Memory B cell (primary cell): ENCODE data around the gene HIVEP1.

Source experiments
- ATAC-seq: fragments of 150-1000 bp; cut with Tn5 transposase; 2 replicates; pipeline ENCODE4 v1.10.0; 2021; ENCODE audit warnings: low read depth, mild to moderate bottlenecking, moderate library complexity
- DNase-seq, 2 donors: peaks; one replicate each; pipeline ENCODE4 v3.0.0; 2022; ENCODE audit warnings: low spot score in 2 of 2
- H3K27ac Mint-ChIP-seq: one replicate; pipeline ENCODE4 v1.8.0; 2022; ENCODE audit warnings: mild to moderate bottlenecking, moderate library complexity, mixed read lengths
- H3K27me3 Mint-ChIP-seq: one replicate; pipeline ENCODE4 v1.8.0; 2022; ENCODE audit warnings: mixed read lengths
- H3K36me3 Mint-ChIP-seq: one replicate; pipeline ENCODE4 v1.8.0; 2022; ENCODE audit warnings: mild to moderate bottlenecking, mixed read lengths
- H3K4me1 Mint-ChIP-seq: one replicate; pipeline ENCODE4 v1.8.0; 2022; ENCODE audit warnings: mixed read lengths
- H3K4me3 Mint-ChIP-seq: one replicate; pipeline ENCODE4 v1.8.0; 2022; ENCODE audit warnings: mild to moderate bottlenecking, moderate library complexity, mixed read lengths
- H3K9me3 Mint-ChIP-seq: one replicate; pipeline ENCODE4 v1.8.0; 2022; ENCODE audit warnings: mixed read lengths

Gene HIVEP1

GRCh38 chr6:12064131-12064530 lies 52.0 kb downstream of the HIVEP1 start:
- H3K9me3 Mint-ChIP-seq: no peaks in the 10 kb centered on the region
- peaks cover 37% of the 10 kb centered on the region for H3K4me1 Mint-ChIP-seq
- DNase-seq (no peak), ATAC-seq (no peak)
- no peaks in the 10 kb centered on the region for H3K36me3 Mint-ChIP-seq
- H3K4me3 Mint-ChIP-seq: peak overlapping the region; percentile 43
- peak overlapping the region; percentile 96 for H3K27ac Mint-ChIP-seq
- H3K27me3 Mint-ChIP-seq: no peaks in the 10 kb centered on the region

- H3K9me3 Mint-ChIP-seq: no peaks in the 10 kb centered on the region
- no peaks in the 10 kb centered on the region for H3K36me3 Mint-ChIP-seq
- H3K27ac Mint-ChIP-seq: peak overlapping the region; percentile 96
- H3K4me3 Mint-ChIP-seq: peak overlapping the region; percentile 67
- DNase-seq: no peak
- no peak for ATAC-seq
- peaks cover 33% of the 10 kb centered on the region for H3K4me1 Mint-ChIP-seq
- H3K27me3 Mint-ChIP-seq: no peaks in the 10 kb centered on the region
These were observed 52.5 kb downstream of the HIVEP1 start for GRCh38 chr6:12064538-12065071.

DNA sequence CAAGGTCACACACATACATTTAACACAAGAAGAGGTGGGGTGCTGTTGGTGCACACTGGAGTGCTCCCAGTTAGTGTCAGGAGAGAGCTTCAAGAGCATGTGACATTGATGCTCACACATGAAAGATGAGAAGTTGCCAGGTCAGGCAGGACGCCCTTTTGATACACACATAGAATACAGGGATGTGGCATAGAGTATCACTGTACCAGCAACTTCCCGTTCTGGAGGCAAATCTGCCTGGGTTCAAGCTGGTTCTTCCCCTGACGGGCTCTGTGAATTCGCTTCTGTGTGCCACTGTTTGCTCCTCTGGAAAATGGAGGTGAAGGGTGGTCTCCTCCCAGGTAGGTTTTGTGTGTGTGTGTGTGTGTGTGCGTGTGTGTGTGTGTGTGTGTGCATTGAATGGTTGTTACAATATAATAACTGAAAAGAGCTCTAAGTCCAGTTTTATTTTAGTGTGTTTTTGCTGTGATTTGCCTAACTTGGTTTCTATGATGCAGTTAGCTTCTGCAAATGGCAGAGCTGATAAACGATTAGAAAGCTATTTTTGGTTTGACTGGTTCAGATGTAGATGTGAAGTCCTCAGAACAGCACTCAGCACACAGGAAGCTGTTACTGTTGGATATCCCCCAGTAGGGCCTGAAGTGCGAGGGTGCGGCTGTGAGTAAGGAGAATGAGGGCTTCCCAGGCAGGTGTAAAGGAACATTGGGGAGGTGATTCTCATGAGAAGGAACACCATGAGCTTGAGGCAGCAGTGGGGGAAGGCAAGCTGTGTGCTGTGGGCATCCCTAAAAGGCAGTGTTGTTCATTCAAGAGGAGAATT lies 53.4 kb downstream of the HIVEP1 start:
- Mint-ChIP-seq H3K9me3 (no peaks in the 10 kb centered on the region), H3K4me3 (peak overlapping the region; percentile 67), H3K36me3 (no peaks in the 10 kb centered on the region), H3K4me1 (peaks cover 33% of the 10 kb centered on the region), H3K27me3 (no peaks in the 10 kb centered on the region), H3K27ac (peak overlapping the region; percentile 96)
- ATAC-seq (peak; percentile 62), DNase-seq (peak in 1 of 2 donors; percentile 54)

DNA sequence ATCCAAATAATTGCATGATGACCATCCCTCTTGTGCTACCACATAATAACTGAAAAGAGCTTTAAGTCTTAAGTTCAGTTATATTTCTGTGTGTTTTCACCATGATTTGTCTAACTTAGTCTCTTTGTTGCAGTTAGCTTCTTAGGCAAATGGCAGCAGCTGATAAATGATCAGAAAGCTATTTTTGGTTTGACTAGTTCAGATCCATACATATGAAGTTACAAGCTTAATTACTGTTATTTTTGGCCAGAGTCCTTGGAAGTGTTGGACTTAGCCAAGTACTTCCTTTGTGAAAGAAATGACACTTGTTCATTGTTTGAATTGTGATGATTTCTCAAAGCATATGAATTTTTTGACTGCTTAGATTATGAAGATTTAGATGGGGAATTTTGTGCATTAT lies 54.2 kb downstream of the HIVEP1 start:
- H3K27ac Mint-ChIP-seq: peak overlapping the region; percentile 96

DNA sequence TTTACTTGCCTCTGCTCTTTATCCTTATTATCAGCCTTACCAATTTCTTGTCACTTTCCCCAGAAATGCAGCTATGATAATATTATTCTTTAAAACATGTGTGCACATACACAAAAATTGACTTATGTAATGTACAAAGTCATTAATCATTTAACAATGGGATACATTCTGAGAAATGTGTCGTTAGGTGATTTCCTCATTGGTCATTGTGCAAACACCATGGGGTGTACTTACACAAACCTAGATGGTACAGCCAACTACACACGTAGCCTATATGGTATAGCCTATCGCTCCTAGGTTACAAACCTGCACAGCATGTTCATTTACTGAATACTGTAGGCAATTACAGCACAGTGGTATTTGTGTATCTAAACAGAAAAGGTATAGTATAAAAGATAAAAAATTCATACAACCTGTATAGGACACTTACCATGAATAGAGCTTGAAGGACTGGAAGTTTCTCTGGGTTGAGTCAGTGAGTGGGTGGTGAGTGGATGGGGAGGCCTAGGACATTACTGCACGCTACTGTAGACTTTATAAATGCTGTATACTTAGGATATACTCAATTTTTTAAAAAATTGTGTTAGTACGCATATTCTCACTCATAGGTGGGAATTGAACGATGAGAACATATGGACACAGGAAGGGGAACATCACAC lies 56.9 kb downstream of the HIVEP1 start:
- H3K27ac Mint-ChIP-seq: no peak overlapping the region
- H3K36me3 Mint-ChIP-seq: no peaks in the 10 kb centered on the region
- no peak overlapping the region for H3K4me3 Mint-ChIP-seq
- DNase-seq (no peak), ATAC-seq (no peak)
- peaks cover 37% of the 10 kb centered on the region for H3K4me1 Mint-ChIP-seq
- H3K9me3 Mint-ChIP-seq: no peaks in the 10 kb centered on the region
- H3K27me3 Mint-ChIP-seq: no peaks in the 10 kb centered on the region

More for the DNA sequence above, 54.2 kb downstream of the HIVEP1 start:
- Mint-ChIP-seq H3K27me3 (no peaks in the 10 kb centered on the region), H3K36me3 (no peaks in the 10 kb centered on the region), H3K9me3 (no peaks in the 10 kb centered on the region), H3K4me3 (no peak overlapping the region), H3K4me1 (peaks cover 35% of the 10 kb centered on the region)
- DNase-seq (no peak), ATAC-seq (no peak)

DNA sequence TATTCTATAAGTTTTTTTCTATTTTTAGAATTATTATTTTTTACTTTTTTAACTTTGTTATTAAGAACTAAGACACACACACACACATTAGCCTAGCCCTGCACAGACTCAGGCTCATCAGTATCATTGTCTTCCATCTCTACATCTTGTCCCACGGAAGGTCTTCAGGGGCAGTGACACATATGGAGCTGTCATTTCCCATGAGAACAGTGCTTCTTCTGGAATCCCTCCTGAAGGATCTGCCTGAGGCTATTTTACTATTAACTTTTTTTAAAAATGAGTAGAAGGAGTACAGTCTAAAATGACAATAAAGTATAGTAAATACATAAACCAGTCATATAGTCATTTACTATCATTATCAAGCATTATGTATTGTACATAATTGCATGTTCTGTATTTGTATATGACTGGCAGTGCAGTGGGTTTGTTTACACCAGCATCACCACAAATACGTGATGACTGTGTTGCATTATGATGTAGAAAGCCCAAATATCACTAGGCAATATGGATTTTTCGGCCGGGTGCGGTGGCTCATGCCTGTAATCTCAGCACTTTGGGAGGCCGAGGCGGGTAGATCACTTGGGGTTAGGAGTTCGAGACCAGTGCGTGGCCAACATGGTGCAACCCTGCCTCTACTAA lies 57.9 kb downstream of the HIVEP1 start:
- ATAC-seq (no peak), DNase-seq (no peak)
- Mint-ChIP-seq H3K4me3 (no peak overlapping the region), H3K36me3 (no peaks in the 10 kb centered on the region), H3K27me3 (no peaks in the 10 kb centered on the region), H3K9me3 (no peaks in the 10 kb centered on the region), H3K27ac (no peak overlapping the region), H3K4me1 (peaks cover 31% of the 10 kb centered on the region)

GRCh38 chr6:12071064-12071615 lies 59.0 kb downstream of the HIVEP1 start:
- Mint-ChIP-seq H3K9me3 (no peaks in the 10 kb centered on the region), H3K4me3 (no peak overlapping the region), H3K4me1 (peaks cover 23% of the 10 kb centered on the region), H3K27me3 (no peaks in the 10 kb centered on the region), H3K27ac (peak overlapping the region; percentile 36), H3K36me3 (no peaks in the 10 kb centered on the region)
- no peak for DNase-seq
- no peak for ATAC-seq

DNA sequence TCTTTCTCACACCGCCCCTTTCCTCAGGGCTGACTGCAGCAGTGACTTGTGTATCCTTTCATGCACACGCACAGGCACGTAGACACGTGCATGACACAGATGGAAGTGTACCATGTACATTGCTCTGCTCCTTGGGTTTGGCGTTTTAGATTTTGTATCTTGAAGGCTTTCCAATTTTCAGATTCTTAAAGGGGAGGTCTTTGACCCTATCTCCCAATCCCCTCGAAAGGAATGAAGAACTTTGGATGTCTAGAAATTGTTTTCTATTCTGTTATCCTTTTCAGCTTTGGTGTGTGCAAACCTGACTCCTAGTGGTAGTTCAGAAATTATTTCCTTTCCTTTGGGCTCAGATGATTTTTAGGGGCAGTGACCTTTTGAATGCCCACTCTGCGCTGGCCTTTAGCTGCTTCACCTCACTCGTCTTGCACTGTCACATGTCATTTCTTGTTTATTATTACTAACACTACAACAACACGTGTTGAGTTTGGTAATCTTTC lies 63.0 kb downstream of the HIVEP1 start:
- Mint-ChIP-seq H3K9me3 (no peaks in the 10 kb centered on the region), H3K36me3 (peaks cover 3% of the 10 kb centered on the region), H3K27ac (peak overlapping the region; percentile 36), H3K4me3 (no peak overlapping the region), H3K4me1 (peaks cover 22% of the 10 kb centered on the region), H3K27me3 (no peaks in the 10 kb centered on the region)
- no peak for ATAC-seq
- DNase-seq: peak in 1 of 2 donors; percentile 21

DNA sequence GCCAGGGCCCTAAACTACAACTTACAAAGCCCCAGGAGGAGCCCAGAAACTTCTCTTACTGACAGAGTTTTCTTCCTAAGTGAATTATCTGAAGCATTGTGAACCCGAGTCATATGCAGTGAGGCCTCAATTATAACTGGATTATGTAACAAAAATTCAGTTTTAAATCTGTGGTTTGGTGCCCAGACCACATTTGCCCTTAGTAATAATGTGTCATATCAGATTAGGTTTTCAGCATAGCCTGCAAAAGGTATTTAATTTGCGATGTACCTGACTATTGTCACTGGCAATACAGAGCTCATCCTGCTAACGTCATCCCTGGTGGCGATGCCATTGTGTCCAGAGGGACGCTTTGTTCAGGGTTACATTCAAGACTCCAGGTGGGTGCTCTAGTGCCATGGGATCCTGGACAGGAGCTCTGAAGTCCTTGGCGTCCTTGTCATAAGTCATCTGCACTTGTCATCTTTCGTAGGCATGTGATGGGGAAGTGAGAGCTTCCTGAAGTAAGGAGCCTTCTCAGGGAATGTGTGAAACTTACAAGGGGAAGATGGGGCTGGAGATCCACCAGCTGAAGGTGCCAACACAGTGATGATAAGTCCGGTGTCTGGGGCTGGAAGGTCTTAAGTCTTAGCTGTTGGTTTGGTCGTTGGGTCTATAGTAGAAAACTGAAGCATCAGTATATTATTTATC lies 65.1 kb downstream of the HIVEP1 start:
- Mint-ChIP-seq H3K4me1 (peaks cover 30% of the 10 kb centered on the region), H3K27me3 (no peaks in the 10 kb centered on the region), H3K36me3 (peaks cover 4% of the 10 kb centered on the region), H3K27ac (peak overlapping the region; percentile 17), H3K9me3 (no peaks in the 10 kb centered on the region), H3K4me3 (no peak overlapping the region)
- ATAC-seq (no peak), DNase-seq (no peak)

GRCh38 chr6:12078014-12078413 lies 65.9 kb downstream of the HIVEP1 start:
- peak overlapping the region; percentile 17 for H3K27ac Mint-ChIP-seq
- ATAC-seq (no peak), DNase-seq (no peak)
- no peaks in the 10 kb centered on the region for H3K9me3 Mint-ChIP-seq
- peaks cover 4% of the 10 kb centered on the region for H3K36me3 Mint-ChIP-seq
- peaks cover 29% of the 10 kb centered on the region for H3K4me1 Mint-ChIP-seq
- no peak overlapping the region for H3K4me3 Mint-ChIP-seq
- no peaks in the 10 kb centered on the region for H3K27me3 Mint-ChIP-seq

DNA sequence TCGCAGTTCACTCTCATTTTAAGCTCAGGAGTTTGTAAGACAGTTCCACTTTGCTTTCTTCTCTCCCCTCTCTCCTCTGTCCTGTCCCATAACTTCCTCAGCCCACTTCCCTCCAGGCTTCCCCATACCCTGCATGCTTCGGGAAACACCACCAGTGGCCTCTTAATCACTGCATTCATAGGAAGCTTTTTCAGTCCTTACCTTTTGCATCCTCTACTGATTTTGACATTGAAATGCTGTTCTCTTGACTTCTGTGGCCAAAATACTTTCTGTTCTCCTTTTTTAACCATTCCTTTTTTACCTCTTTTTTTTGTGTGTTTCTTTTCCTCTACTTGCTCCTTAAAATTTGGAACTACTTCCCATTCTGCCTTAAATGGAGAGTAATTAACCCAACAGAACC lies 69.7 kb downstream of the HIVEP1 start:
- no peak for DNase-seq
- peak overlapping the region; percentile 43 for H3K27ac Mint-ChIP-seq
- peaks cover 4% of the 10 kb centered on the region for H3K36me3 Mint-ChIP-seq
- peak overlapping the region; percentile 70 for H3K4me3 Mint-ChIP-seq
- ATAC-seq: peak; percentile 56
- peaks cover 39% of the 10 kb centered on the region for H3K4me1 Mint-ChIP-seq
- H3K27me3 Mint-ChIP-seq: no peaks in the 10 kb centered on the region
- no peaks in the 10 kb centered on the region for H3K9me3 Mint-ChIP-seq

DNA sequence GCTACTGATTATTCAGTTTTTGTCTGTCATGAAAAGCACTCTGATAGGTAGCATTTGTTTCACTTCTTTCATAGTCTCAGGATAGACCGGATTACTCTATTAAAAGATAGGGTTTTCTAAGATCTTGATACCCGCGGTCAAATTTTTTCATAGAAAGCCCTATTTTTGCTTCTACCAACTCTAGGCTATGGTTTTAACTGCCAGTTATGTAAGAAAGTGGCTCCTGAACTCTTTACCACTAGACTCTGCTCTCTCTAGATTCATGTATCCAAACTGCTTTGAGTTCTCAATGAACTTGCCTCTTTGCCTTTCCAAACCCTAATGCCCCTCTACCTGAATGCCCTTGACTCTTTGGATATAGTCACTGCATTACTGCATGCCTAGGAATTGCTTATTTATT lies 70.3 kb downstream of the HIVEP1 start:
- no peaks in the 10 kb centered on the region for H3K27me3 Mint-ChIP-seq
- no peak overlapping the region for H3K4me3 Mint-ChIP-seq
- H3K36me3 Mint-ChIP-seq: peaks cover 4% of the 10 kb centered on the region
- ATAC-seq (no peak), DNase-seq (no peak)
- H3K27ac Mint-ChIP-seq: peak overlapping the region; percentile 43
- no peaks in the 10 kb centered on the region for H3K9me3 Mint-ChIP-seq
- H3K4me1 Mint-ChIP-seq: peaks cover 39% of the 10 kb centered on the region

DNA sequence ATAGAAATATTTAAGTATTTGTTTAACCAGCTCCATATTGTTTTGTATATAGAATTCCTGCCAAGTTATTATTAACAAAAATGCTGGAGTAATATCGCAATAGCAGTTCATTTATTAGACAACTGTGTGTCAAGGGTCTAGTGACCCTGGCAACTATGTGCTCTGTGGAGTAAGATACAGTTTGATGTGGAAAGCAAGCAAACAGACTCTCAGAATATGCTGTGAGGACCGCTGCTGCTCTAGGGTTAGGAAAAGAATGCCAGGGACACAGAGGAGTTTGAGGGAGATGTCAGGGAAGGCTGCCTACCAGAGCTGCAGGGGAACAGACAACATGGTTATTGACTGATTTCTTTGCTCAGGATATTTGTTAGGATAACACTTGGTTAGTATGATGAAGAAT lies 71.2 kb downstream of the HIVEP1 start:
- Mint-ChIP-seq H3K4me1 (peaks cover 35% of the 10 kb centered on the region), H3K27ac (peak overlapping the region; percentile 73), H3K4me3 (no peak overlapping the region), H3K9me3 (no peaks in the 10 kb centered on the region), H3K36me3 (peaks cover 1% of the 10 kb centered on the region), H3K27me3 (no peaks in the 10 kb centered on the region)
- DNase-seq (no peak), ATAC-seq (no peak)
